ENCODE measurements around the gene PSENEN. TPM values are rescaled to one million over a fixed set of nuclear protein-coding genes. Genes with fewer than 3 reads are reported as not detected.

The PSENEN gene
- total and polyA plus RNA-seq, 9 of the 15 experiments (the other 6 are each of a cell fraction or from before 2014, with no cell fraction given): 34.5 to 299 (median 61.1) TPM

DNA sequence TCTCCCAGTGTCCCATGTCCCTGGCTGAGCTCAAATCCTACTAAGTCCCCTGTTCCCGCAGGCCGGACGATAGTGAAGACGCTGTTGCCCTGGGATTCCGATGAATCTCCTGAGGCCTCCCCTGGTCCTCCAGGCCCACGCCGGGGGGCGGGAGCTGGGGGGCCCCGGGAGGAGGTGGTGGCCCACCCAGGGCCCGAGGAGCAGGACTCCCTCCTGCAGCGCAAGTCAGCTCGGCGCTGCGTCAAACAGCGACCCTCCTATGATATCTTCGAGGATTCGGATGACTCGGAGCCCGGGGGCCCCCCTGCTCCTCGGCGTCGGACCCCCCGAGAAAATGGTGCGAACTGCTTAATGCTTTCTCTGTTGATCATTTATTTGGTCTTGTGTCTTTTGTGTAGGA lies 21.8 kb upstream of the PSENEN start:
- intact Hi-C loops (cut with micrococcal nuclease): no loop called here
- in situ Hi-C loops (cut with MboI): no loop called here
- peaks cover 89% of the 10 kb centered on the region; the same call in 2 of the 3 replicates for H3K36me3 ChIP-seq (ENCODE audit: control insufficient read depth, insufficient read depth, low read length)
- H2AFZ ChIP-seq (ENCODE audit: low read depth, low read length): no peak overlapping the region
- no peak overlapping the region for H3K4me2 ChIP-seq (ENCODE audit: insufficient read depth, low read length)
- H3K79me2 ChIP-seq (ENCODE audit: control insufficient read depth, insufficient read depth, low read length): peaks cover 25% of the 10 kb centered on the region
- peaks cover 7 to 27% of the 10 kb centered on the region in 2 experiments for H3K4me1 ChIP-seq (replicated peaks in 1 of 2; ENCODE audit: control insufficient read depth in 2 of 2, insufficient read depth in 2 of 2, low read length in 2 of 2)
- no peaks in the 10 kb centered on the region for H3K27me3 ChIP-seq (ENCODE audit: control insufficient read depth in 2 of 2, insufficient read depth in 2 of 2, low read length in 2 of 2)
- H3K9ac ChIP-seq (ENCODE audit: insufficient read depth in 1 of 2, low read depth in 2 of 2, low read length in 2 of 2): no peak overlapping the region
- CTCF ChIA-PET (ENCODE audit: low intra/inter-chr PET ratio): no interaction called here
- H3K4me3 ChIP-seq: no peak overlapping the region
- no peak for ATAC-seq
- no peaks in the 10 kb centered on the region for H3K9me1 ChIP-seq (ENCODE audit: control insufficient read depth, insufficient read depth, low read length)
- POLR2A ChIA-PET: interaction anchor here (0.6 to 3.2 kb wide), 6 partner anchors 11 to 1355 kb away, joined by 3 to 19 read pairs (median 6); partner anchors contain the start of genes PSENEN, U2AF1L4 and ZNF420
- no peaks in the 10 kb centered on the region for H3K9me3 ChIP-seq (replicated peaks; ENCODE audit: control insufficient read depth, insufficient read depth, low read depth, low read length)
- H4K20me1 ChIP-seq (replicated peaks; ENCODE audit: control insufficient read depth, insufficient read depth, low read length): 0 out of 2 replicates have a peak, but pooled peaks cover 10% of the 10 kb centered on the region
- FAIRE-seq: no peak
- WGBS (ENCODE audit: insufficient coverage, low coverage, missing lambda C conversion rate): over 99% methylated on average over 24 of the region's 24 CpGs
- H3K27ac ChIP-seq (ENCODE audit: extremely low read depth, low read depth, low read length): no peak overlapping the region
- DNase-seq (ENCODE audit: extremely low read depth in 1 of 4, low spot score in 3 of 4): no peak
- no TSS peak for BruUV-seq (replicated peaks)
- TF ChIP-seq, protein P1, sequence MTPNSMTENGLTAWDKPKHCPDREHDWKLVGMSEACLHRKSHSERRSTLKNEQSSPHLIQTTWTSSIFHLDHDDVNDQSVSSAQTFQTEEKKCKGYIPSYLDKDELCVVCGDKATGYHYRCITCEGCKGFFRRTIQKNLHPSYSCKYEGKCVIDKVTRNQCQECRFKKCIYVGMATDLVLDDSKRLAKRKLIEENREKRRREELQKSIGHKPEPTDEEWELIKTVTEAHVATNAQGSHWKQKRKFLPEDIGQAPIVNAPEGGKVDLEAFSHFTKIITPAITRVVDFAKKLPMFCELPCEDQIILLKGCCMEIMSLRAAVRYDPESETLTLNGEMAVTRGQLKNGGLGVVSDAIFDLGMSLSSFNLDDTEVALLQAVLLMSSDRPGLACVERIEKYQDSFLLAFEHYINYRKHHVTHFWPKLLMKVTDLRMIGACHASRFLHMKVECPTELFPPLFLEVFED (CRISPR knock-in tag; conservative IDR thresholded peaks at IDR 0.05): no peak
- TF ChIP-seq ZNF41 (CRISPR knock-in tag; conservative IDR thresholded peaks at IDR 0.05) (no peak), SAFB2 (IDR thresholded peaks at IDR 0.05; ENCODE audit: borderline replicate concordance, low read depth, low read length, severe bottlenecking) (no peak), POLR2B (IDR thresholded peaks at IDR 0.05; ENCODE audit: low read depth, partially characterized antibody) (no peak), NCOA2 (IDR thresholded peaks at IDR 0.05; ENCODE audit: partially characterized antibody in 2 of 2) (no peak), HDAC8 (tag; IDR thresholded peaks at IDR 0.05) (no peak), HDAC6 (IDR thresholded peaks at IDR 0.05; ENCODE audit: low read depth, low read length) (no peak), ZNF263 (CRISPR knock-in tag; IDR thresholded peaks at IDR 0.05; ENCODE audit: borderline replicate concordance) (no peak), RAD21 (CRISPR knock-in tag; conservative IDR thresholded peaks at IDR 0.05 in 1 of 2, IDR thresholded peaks at IDR 0.05 in 1 of 2) (no peak), HNRNPL (IDR thresholded peaks at IDR 0.05; ENCODE audit: low read depth, low read length) (no peak), SRSF1 (IDR thresholded peaks at IDR 0.05; ENCODE audit: low read depth, low read length) (no peak), TCF7L2 (IDR thresholded peaks at IDR 0.05; ENCODE audit: low read depth, low read length) (no peak), EP400 (IDR thresholded peaks at IDR 0.05) (no peak)
- TF ChIP-seq, protein P2, sequence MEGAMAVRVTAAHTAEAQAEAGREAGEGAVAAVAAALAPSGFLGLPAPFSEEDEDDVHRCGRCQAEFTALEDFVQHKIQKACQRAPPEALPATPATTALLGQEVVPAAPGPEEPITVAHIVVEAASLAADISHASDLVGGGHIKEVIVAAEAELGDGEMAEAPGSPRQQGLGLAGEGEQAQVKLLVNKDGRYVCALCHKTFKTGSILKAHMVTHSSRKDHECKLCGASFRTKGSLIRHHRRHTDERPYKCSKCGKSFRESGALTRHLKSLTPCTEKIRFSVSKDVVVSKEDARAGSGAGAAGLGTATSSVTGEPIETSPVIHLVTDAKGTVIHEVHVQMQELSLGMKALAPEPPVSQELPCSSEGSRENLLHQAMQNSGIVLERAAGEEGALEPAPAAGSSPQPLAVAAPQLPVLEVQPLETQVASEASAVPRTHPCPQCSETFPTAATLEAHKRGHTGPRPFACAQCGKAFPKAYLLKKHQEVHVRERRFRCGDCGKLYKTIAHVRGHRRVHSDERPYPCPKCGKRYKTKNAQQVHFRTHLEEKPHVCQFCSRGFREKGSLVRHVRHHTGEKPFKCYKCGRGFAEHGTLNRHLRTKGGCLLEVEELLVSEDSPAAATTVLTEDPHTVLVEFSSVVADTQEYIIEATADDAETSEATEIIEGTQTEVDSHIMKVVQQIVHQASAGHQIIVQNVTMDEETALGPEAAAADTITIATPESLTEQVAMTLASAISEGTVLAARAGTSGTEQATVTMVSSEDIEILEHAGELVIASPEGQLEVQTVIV (CRISPR knock-in tag; IDR thresholded peaks at IDR 0.05; ENCODE audit: borderline replicate concordance): no peak
- TF ChIP-seq, protein P3, sequence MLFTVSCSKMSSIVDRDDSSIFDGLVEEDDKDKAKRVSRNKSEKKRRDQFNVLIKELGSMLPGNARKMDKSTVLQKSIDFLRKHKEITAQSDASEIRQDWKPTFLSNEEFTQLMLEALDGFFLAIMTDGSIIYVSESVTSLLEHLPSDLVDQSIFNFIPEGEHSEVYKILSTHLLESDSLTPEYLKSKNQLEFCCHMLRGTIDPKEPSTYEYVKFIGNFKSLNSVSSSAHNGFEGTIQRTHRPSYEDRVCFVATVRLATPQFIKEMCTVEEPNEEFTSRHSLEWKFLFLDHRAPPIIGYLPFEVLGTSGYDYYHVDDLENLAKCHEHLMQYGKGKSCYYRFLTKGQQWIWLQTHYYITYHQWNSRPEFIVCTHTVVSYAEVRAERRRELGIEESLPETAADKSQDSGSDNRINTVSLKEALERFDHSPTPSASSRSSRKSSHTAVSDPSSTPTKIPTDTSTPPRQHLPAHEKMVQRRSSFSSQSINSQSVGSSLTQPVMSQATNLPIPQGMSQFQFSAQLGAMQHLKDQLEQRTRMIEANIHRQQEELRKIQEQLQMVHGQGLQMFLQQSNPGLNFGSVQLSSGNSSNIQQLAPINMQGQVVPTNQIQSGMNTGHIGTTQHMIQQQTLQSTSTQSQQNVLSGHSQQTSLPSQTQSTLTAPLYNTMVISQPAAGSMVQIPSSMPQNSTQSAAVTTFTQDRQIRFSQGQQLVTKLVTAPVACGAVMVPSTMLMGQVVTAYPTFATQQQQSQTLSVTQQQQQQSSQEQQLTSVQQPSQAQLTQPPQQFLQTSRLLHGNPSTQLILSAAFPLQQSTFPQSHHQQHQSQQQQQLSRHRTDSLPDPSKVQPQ (CRISPR knock-in tag; IDR thresholded peaks at IDR 0.05; ENCODE audit: borderline replicate concordance): no peak
- TF ChIP-seq, protein P4, sequence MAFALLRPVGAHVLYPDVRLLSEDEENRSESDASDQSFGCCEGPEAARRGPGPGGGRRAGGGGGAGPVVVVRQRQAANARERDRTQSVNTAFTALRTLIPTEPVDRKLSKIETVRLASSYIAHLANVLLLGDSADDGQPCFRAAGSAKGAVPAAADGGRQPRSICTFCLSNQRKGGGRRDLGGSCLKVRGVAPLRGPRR (CRISPR knock-in tag; IDR thresholded peaks at IDR 0.05): no peak
